GM12874 (cell line): Measurements from ENCODE around the gene HCRTR1.

Source experiments
- TF ChIP-seq, protein P1 (sequence below): IDR thresholded peaks from 2 replicates; pipeline ENCODE4 v1.5.1; 2011; ENCODE audit warnings: low read depth, mild to moderate bottlenecking, control low read depth, low read length, moderate library complexity; ENCODE audit not compliant: insufficient read depth

Gene HCRTR1

GRCh38 chr1:31671147-31671546 is 53.7 kb downstream of the HCRTR1 start:
- TF ChIP-seq, protein P1, sequence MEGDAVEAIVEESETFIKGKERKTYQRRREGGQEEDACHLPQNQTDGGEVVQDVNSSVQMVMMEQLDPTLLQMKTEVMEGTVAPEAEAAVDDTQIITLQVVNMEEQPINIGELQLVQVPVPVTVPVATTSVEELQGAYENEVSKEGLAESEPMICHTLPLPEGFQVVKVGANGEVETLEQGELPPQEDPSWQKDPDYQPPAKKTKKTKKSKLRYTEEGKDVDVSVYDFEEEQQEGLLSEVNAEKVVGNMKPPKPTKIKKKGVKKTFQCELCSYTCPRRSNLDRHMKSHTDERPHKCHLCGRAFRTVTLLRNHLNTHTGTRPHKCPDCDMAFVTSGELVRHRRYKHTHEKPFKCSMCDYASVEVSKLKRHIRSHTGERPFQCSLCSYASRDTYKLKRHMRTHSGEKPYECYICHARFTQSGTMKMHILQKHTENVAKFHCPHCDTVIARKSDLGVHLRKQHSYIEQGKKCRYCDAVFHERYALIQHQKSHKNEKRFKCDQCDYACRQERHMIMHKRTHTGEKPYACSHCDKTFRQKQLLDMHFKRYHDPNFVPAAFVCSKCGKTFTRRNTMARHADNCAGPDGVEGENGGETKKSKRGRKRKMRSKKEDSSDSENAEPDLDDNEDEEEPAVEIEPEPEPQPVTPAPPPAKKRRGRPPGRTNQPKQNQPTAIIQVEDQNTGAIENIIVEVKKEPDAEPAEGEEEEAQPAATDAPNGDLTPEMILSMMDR: no peak

GRCh38 chr1:31671561-31672201 is 54.2 kb downstream of the HCRTR1 start:
- TF ChIP-seq, protein P1: no peak

DNA sequence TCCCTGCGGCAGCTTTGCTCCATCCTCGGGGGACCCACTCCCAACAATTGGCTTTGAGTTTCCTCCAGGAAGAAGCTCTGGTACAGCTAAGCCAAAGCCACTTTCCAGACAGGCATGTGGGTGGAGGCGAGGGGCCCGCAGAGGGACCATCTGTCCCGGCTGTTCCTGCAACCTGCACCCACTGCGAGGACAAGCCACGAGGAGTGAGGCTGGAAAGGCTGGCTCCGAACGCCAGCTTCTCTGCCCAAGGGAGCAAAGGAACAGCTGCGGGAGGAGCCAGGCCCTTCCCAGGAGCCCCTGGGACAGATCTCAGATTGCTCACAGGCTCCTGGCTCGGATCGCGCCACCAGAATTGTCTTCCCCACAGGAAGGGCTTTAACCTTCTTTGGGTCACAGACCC is 55.5 kb downstream of the HCRTR1 start:
- TF ChIP-seq, protein P1: no peak

GRCh38 chr1:31673433-31673832 is 55.9 kb downstream of the HCRTR1 start:
- TF ChIP-seq, protein P1: no peak

- TF ChIP-seq, protein P1: no peak
Observed at GRCh38 chr1:31674626-31675025, 57.1 kb downstream of the HCRTR1 start.

DNA sequence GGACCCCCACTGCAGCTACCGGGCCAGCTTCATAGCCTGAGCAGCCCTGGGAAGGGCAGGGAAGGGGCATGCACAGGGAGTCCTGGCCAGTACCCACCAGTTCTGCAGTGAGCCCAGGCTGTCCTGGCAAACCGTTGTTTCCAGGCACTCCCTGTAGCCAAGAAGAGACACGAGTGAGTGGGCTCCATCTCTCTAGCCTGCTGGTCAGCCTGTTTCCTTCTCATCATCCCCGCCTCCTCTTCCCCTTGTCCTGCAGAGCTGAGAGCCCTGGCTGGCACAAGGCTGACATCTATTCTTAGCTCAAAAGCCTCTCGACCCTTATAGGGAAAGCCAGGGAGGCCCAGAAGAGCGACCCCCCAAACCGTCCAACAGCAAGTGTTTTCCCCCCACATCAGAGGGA is 57.7 kb downstream of the HCRTR1 start:
- TF ChIP-seq, protein P1: no peak

DNA sequence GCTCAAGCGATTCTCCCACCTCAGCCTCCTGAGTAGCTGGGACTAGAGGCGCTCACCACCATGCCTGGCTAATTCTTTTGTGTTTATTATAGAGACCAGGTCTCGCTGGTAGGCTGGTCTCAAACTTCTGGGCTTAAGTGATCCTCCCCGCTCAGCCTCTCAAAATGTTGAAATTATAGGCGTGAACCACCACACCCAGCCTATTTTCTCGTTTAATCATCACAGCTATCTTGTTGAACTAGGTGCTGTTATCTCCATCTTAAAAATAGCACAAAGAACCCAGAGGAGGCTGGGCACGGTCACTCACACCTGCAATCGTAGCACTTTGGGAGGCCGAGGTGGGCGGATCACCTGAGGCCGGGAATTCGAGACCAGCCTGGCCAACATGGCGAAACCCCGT is 58.3 kb downstream of the HCRTR1 start:
- TF ChIP-seq, protein P1: no peak
